ENCODE data around the gene SLC35C1.

DNA sequence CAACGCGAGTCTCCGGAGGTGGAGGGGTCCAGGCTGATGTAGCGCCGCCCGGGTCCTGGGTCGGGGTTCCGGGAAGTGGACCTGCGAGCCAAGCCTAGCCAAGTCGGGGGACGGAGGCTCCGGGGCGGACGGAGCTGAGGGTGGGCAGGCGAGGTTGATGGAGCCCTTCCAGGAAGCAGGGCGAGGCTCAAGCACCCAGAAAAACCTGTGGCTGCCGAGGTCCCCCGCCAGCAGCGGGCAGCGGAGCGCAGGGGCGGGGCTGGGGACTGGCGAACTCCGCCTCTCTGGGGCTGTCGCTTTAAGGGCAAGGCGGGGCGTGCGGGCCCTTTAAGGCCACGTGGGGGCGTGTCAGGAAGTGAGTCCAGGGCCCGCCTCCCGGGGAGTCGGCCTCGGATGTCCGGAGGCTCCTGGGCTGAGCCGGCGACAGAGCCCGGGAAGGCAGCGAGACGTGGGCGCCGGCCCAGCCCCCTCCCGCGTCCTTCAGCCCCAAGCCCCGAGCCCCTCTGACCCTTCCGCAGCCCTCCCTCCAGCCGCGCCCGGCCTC, at the start of gene SLC35C1:
- TF ChIP-seq EGR1 (IDR thresholded peaks at IDR 0.05; ENCODE audit: borderline replicate concordance, low read depth, low read length), result no peak
- no peak for TF ChIP-seq RAD21 (IDR thresholded peaks at IDR 0.05 in 1 of 2, conservative IDR thresholded peaks at IDR 0.05 in 1 of 2; ENCODE audit: low read depth in 2 of 2, low read length in 2 of 2)
- TF ChIP-seq, protein P1, sequence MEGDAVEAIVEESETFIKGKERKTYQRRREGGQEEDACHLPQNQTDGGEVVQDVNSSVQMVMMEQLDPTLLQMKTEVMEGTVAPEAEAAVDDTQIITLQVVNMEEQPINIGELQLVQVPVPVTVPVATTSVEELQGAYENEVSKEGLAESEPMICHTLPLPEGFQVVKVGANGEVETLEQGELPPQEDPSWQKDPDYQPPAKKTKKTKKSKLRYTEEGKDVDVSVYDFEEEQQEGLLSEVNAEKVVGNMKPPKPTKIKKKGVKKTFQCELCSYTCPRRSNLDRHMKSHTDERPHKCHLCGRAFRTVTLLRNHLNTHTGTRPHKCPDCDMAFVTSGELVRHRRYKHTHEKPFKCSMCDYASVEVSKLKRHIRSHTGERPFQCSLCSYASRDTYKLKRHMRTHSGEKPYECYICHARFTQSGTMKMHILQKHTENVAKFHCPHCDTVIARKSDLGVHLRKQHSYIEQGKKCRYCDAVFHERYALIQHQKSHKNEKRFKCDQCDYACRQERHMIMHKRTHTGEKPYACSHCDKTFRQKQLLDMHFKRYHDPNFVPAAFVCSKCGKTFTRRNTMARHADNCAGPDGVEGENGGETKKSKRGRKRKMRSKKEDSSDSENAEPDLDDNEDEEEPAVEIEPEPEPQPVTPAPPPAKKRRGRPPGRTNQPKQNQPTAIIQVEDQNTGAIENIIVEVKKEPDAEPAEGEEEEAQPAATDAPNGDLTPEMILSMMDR (IDR thresholded peaks at IDR 0.05; ENCODE audit: control extremely low read depth in 1 of 3, insufficient read depth in 1 of 3, low read depth in 1 of 3, low read length in 3 of 3), result peak in 1 of 3 experiments; percentile 18; a peak in 1 of 4 replicates
- TF ChIP-seq, protein P2, sequence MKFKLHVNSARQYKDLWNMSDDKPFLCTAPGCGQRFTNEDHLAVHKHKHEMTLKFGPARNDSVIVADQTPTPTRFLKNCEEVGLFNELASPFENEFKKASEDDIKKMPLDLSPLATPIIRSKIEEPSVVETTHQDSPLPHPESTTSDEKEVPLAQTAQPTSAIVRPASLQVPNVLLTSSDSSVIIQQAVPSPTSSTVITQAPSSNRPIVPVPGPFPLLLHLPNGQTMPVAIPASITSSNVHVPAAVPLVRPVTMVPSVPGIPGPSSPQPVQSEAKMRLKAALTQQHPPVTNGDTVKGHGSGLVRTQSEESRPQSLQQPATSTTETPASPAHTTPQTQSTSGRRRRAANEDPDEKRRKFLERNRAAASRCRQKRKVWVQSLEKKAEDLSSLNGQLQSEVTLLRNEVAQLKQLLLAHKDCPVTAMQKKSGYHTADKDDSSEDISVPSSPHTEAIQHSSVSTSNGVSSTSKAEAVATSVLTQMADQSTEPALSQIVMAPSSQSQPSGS (IDR thresholded peaks at IDR 0.05; ENCODE audit: low read length), result no peak
- no peak for TF ChIP-seq FOSL1 (IDR thresholded peaks at IDR 0.05; ENCODE audit: insufficient read depth, low read depth, low read length)
- peak in 1 of 2 experiments; percentile 79; a peak in 2 of 3 replicates for TF ChIP-seq POLR2A (IDR thresholded peaks at IDR 0.05; ENCODE audit: control extremely low read depth in 1 of 2, low read depth in 2 of 2, low read length in 2 of 2)
- TF ChIP-seq POLR2AphosphoS5 (IDR thresholded peaks at IDR 0.05; ENCODE audit: low read depth, low read length), result no peak
- TF ChIP-seq CHD2 (IDR thresholded peaks at IDR 0.05; ENCODE audit: low read length), result no peak
- TF ChIP-seq GABPA (IDR thresholded peaks at IDR 0.05; ENCODE audit: borderline replicate concordance, insufficient read depth, low read length), result no peak
- no peak for TF ChIP-seq EP300 (IDR thresholded peaks at IDR 0.05; ENCODE audit: borderline replicate concordance in 1 of 2, low read depth in 2 of 2, low read length in 2 of 2)
- no peak for TF ChIP-seq CBX5 (IDR thresholded peaks at IDR 0.05; ENCODE audit: low read depth, low read length)
- no peak for TF ChIP-seq TEAD4 (IDR thresholded peaks at IDR 0.05; ENCODE audit: low read depth, low read length)
- no peak for TF ChIP-seq RFX5 (IDR thresholded peaks at IDR 0.05; ENCODE audit: borderline replicate concordance, low read depth, low read length)

Data from H1 (cell line).